AG09319 (cell line): ENCODE measurements around the gene LMX1A.

Experiments
- DNase-seq: peaks from one replicate; pipeline ENCODE4 v3.0.0-alpha.2; 2010; ENCODE audit warnings: low read depth; ENCODE audit errors: extremely low read depth
- CTCF ChIP-seq: IDR thresholded peaks from 2 replicates; pipeline ENCODE4 v1.5.1; 2011; ENCODE audit warnings: low read depth, mild to moderate bottlenecking, inconsistent platforms, low read length, moderate library complexity

The LMX1A gene

GRCh38 chr1:165344198-165344597, 12.3 kb downstream of the LMX1A start:
- no peak for DNase-seq
- TF ChIP-seq CTCF = no peak

GRCh38 chr1:165342587-165342986, 13.9 kb downstream of the LMX1A start:
- no peak for DNase-seq
- TF ChIP-seq CTCF = no peak

- TF ChIP-seq CTCF = no peak
- DNase-seq = no peak
Measured at GRCh38 chr1:165342168-165342567, 14.3 kb downstream of the LMX1A start.

GRCh38 chr1:165339164-165339563, 17.4 kb downstream of the LMX1A start:
- DNase-seq = no peak
- TF ChIP-seq CTCF = no peak

- DNase-seq = no peak
- no peak for TF ChIP-seq CTCF
Measured at GRCh38 chr1:165330483-165330882, 26.0 kb downstream of the LMX1A start.

GRCh38 chr1:165329104-165329503, 27.4 kb downstream of the LMX1A start:
- no peak for TF ChIP-seq CTCF
- no peak for DNase-seq

- DNase-seq = no peak
Measured at GRCh38 chr1:165328136-165328535, 28.4 kb downstream of the LMX1A start.

More at GRCh38 chr1:165328136-165328535, 28.4 kb downstream of the LMX1A start:
- no peak for TF ChIP-seq CTCF
